Measurements from ENCODE around the gene SLC7A1. TPM values are rescaled to one million over a fixed set of nuclear protein-coding genes. Genes with fewer than 3 reads are reported as not detected.
A peak's percentile ranks its signal among the peaks of the same experiment; 100 is the strongest.

Gene SLC7A1
- total RNA-seq, 4 donors from 2014 or later, result 87.5 to 127 (median 93.9) TPM

- H3K27ac ChIP-seq, result peak overlapping the region in 1 of 4 donors; percentile 65
Observed at GRCh38 chr13:29523199-29523961, 72.1 kb downstream of the SLC7A1 start.

GRCh38 chr13:29522044-29522685 is 73.3 kb downstream of the SLC7A1 start:
- 70 to 80% methylated on average over 15 to 16 of the region's 16 CpGs for WGBS, 2 donors
- no peaks in the 10 kb centered on the region for H3K9me3 ChIP-seq
- H3K36me3 ChIP-seq, result peaks cover 7 to 100% (median 52%) of the 10 kb centered on the region in 3 donors
- no peak overlapping the region for H3K4me3 ChIP-seq
- no peaks in the 10 kb centered on the region for H3K27me3 ChIP-seq
- no peak for DNase-seq
- H3K4me1 ChIP-seq, result no peaks in the 10 kb centered on the region
- intact Hi-C loops (cut with DNase I), result no loop called here
- peak overlapping the region in 1 of 4 donors; percentile 65 for H3K27ac ChIP-seq
- TF ChIP-seq POLR2A (IDR thresholded peaks at IDR 0.05), result no peak
- TF ChIP-seq, protein P1, sequence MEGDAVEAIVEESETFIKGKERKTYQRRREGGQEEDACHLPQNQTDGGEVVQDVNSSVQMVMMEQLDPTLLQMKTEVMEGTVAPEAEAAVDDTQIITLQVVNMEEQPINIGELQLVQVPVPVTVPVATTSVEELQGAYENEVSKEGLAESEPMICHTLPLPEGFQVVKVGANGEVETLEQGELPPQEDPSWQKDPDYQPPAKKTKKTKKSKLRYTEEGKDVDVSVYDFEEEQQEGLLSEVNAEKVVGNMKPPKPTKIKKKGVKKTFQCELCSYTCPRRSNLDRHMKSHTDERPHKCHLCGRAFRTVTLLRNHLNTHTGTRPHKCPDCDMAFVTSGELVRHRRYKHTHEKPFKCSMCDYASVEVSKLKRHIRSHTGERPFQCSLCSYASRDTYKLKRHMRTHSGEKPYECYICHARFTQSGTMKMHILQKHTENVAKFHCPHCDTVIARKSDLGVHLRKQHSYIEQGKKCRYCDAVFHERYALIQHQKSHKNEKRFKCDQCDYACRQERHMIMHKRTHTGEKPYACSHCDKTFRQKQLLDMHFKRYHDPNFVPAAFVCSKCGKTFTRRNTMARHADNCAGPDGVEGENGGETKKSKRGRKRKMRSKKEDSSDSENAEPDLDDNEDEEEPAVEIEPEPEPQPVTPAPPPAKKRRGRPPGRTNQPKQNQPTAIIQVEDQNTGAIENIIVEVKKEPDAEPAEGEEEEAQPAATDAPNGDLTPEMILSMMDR (IDR thresholded peaks at IDR 0.05), result no peak

More at GRCh38 chr13:29523199-29523961, 72.1 kb downstream of the SLC7A1 start:
- no peak for DNase-seq
- TF ChIP-seq POLR2A (IDR thresholded peaks at IDR 0.05), result no peak
- H3K27me3 ChIP-seq, result no peaks in the 10 kb centered on the region
- H3K4me1 ChIP-seq, result no peaks in the 10 kb centered on the region
- 86 to 92% methylated on average over 15 to 20 of the region's 23 CpGs for WGBS, 2 donors
- peaks cover 15 to 100% (median 51%) of the 10 kb centered on the region in 3 donors for H3K36me3 ChIP-seq
- no peak overlapping the region for H3K4me3 ChIP-seq
- intact Hi-C loops (cut with DNase I), result no loop called here
- H3K9me3 ChIP-seq, result no peaks in the 10 kb centered on the region

- 83 to 91% methylated on average over 9 to 10 of the region's 14 CpGs for whole genome bisulfite sequencing, 2 donors
- Histone ChIP-seq H3K9me3 (no peaks in the 10 kb centered on the region), H3K27ac (no peak overlapping the region), H3K4me1 (no peaks in the 10 kb centered on the region), H3K36me3 (peaks cover 15 to 100% (median 60%) of the 10 kb centered on the region in 3 donors), H3K27me3 (no peaks in the 10 kb centered on the region), H3K4me3 (no peak overlapping the region)
- intact Hi-C loops (cut with DNase I), result no loop called here
- TF ChIP-seq, protein P1 (IDR thresholded peaks at IDR 0.05), result no peak
- no peak for TF ChIP-seq POLR2A (IDR thresholded peaks at IDR 0.05)
- no peak for DNase-seq
Observed at GRCh38 chr13:29521336-29521735, 74.2 kb downstream of the SLC7A1 start.

DNA sequence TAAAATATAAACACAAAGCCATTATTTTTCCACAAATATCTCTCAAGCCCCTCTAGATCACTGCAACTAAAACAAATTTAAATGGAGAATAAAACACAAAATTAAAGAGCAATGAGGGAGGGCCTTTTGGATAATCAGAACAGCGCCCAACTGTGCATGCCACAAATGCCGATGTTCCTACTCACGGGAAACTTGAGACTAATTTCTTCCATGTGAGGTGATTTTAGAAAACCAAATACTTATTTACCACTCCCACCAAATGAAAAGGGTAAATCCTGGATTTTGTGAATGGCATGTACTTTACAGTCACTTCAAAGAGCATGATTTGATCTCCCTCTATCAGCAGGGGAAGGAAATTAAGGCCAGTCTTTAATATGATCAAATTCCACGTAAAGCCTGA is 74.8 kb downstream of the SLC7A1 start:
- H3K27ac ChIP-seq, result no peak overlapping the region
- intact Hi-C loops (cut with DNase I), result no loop called here
- TF ChIP-seq POLR2A (IDR thresholded peaks at IDR 0.05), result no peak
- TF ChIP-seq, protein P1 (IDR thresholded peaks at IDR 0.05), result no peak
- peaks cover 0 to 1% (median 0%) of the 10 kb centered on the region in 3 donors for H3K4me1 ChIP-seq
- no peaks in the 10 kb centered on the region for H3K27me3 ChIP-seq
- DNase-seq, result no peak
- peaks cover 16 to 100% (median 67%) of the 10 kb centered on the region in 3 donors for H3K36me3 ChIP-seq
- H3K4me3 ChIP-seq, result no peak overlapping the region
- H3K9me3 ChIP-seq, result no peaks in the 10 kb centered on the region
- WGBS, 2 donors, result 80 to 85% methylated on average over 4 of the region's 4 CpGs

DNA sequence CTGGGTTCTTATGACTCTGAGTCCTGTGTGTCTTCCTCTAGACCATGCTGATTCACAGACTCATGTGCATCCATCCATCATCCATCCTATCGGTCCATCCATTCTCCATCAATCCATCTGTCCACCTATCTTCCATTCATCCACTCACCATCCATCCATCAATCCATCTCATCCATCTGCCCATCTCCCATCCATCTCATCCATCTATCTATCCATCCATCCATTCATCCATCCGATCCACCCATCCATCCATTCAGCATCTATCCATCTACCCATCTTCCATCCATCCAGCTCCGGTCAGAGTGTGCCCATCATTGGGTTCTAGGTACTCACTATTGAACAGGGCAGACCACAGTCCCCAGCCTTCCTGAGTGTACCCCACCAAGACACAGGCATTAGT is 75.6 kb downstream of the SLC7A1 start:
- H3K4me3 ChIP-seq, result no peak overlapping the region
- intact Hi-C loops (cut with DNase I), result no loop called here
- peaks cover 23 to 100% (median 74%) of the 10 kb centered on the region in 3 donors for H3K36me3 ChIP-seq
- H3K4me1 ChIP-seq, result peaks cover 0 to 9% (median 0%) of the 10 kb centered on the region in 3 donors
- WGBS, 2 donors, result 91 to 93% methylated on average over 3 of the region's 3 CpGs
- H3K27ac ChIP-seq, result no peak overlapping the region
- DNase-seq, result no peak
- H3K27me3 ChIP-seq, result no peaks in the 10 kb centered on the region
- H3K9me3 ChIP-seq, result no peaks in the 10 kb centered on the region
- no peak for TF ChIP-seq POLR2A (IDR thresholded peaks at IDR 0.05)
- TF ChIP-seq, protein P1 (IDR thresholded peaks at IDR 0.05), result no peak
